Stimulated activated CD8-positive, alpha-beta memory T cell treated with anti-CD3 and anti-CD28 coated beads, Interleukin-7, amount 100 ng/mL, for 1 hour (primary cell): Measurements from ENCODE around the gene CABP1.

Experiments used
- DNase-seq, 2 donors: peaks; one replicate each; pipeline ENCODE4 v3.0.0-alpha.2; 2020; ENCODE audit warnings: low read depth in 2 of 2

The CABP1 gene

DNA sequence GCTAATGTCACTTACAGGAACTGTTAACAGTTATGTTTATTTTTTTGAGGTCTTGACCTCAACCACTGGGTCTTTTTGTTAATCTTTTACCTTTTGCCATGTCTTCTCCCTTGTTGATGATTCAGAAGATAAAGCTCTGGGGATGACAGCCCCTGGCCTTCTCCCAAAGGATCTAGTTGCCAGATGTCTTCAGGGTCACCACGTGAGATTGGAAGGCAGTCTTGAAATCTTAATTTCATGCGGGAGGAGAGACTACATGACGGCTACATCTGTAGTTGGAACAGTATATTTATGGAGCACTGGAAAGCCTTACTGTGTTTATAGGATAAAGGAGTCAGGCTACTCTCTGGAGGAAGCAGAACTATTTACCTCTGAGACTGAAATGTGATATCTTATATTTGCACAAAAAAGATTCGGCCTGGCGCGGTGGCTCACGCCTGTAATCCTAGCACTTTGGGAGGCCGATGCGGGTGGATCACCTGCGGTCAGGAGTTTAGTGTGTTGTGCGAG, 52.2 kb downstream of the CABP1 start:
- no peak for DNase-seq

DNA sequence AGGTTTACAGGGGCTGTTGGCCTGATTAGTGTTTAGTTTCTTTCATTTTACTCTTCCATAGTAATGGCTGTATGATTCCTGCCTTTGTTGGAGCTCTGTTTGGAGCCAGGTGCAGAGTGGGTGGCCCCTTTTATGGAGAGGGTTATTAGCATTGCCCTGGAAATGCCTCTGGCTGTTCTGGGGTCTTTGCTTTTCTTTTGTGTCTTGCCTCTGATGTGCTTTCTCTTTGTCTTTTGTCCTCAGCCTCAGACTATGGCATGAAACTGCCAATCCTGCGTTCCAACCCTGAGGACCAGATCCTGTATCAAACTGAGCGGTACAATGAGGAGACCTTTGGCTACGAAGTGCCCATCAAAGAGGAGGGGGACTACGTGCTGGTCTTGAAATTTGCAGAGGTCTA, 53.4 kb downstream of the CABP1 start:
- DNase-seq = no peak

DNA sequence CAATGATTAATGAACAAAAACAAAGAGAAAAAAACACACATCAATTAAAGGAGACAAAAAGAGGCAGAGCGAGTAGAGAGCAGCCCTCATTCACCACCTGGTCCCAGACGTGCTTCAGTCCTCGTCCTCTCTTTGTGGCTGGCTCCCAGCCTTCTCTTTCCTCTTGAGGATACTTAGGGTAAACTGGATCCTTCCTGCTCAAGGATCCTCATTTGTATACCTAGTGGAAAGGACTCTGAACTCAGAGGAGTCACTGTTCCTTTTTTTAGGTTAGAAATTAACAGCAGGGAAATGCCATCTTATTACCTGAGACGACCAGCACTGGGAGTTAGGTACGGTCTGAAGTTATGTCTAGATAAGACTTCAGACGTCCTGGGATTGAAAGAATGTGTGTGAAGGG, 56.2 kb downstream of the CABP1 start:
- DNase-seq = no peak

DNA sequence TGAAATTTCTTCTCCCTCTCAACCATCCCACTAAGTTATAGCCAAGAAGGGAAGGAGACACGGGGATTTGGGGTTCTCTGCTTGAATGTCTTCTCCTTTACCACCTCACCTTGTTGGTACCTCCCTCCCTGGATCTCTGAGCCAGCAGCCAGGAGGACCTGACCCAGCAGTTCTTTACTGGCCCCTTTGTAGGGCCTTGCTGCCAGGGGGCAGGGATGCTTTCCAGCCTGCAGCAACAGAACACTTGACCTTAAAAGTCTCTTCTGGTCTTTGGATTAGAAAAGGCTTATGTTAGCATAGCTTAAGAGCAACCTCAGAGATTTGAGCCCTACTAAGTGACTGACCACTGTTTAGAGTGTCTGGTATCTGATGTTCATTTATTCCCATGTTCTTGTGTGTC, 56.9 kb downstream of the CABP1 start:
- DNase-seq = no peak

DNA sequence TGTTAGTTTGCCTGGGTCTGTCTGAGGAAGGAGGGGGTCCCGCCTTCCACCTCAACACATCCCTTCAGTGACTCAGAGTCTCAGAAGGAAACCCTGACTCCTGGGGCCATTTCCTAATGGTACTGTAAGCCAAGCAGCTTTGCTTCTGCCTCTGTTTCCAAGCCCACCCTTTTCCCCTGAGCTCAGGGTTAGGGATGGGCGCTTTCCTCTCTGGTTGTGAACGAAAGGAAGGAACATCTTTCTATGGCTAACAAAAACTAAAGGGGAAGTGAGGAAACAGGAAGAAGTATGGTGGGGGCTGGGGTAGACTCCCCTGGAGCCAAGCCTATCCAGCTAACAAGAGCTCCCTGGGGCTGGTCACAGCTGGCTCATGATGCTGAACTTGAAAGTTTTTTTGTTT, 58.2 kb downstream of the CABP1 start:
- DNase-seq = no peak

DNA sequence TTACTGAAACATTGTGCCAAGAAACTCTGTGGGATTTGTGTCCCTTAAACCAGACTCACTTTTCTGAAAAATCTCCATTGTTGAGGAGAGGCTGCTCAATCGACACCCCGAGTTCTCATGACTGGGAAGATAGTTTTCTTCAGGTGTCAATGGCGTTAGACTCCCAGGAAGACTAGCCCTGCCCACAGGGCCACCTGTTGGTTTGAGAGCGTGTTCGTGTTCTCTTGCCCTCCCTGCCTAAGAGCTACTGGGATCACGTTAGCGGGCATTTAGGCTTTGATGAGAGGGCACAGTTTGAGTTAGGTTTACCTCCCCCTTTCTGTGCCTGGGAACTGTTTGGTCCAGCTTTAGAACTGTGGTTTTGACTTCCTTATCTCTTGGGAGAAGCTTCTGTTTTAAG, 59.1 kb downstream of the CABP1 start:
- no peak for DNase-seq

DNA sequence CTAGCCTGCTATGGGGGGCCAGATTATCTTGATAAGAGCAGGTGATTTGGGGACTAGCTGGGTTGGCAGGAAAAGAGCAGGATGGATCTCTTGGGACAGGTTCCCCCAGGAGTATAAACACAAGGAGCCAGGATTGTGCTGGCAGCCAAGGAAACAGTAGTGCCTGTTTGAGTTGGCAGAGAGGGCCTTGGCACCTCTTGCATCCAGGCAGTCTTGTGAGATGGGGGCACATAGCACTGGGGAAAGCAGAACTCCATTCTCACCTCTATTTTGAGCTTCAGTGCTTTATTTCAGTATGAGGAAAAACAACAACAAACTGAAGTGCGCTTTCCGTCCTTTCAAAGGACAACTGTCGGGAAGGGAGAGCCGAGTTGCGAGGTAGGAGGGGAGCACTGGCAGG, 60.5 kb downstream of the CABP1 start:
- DNase-seq = no peak

DNA sequence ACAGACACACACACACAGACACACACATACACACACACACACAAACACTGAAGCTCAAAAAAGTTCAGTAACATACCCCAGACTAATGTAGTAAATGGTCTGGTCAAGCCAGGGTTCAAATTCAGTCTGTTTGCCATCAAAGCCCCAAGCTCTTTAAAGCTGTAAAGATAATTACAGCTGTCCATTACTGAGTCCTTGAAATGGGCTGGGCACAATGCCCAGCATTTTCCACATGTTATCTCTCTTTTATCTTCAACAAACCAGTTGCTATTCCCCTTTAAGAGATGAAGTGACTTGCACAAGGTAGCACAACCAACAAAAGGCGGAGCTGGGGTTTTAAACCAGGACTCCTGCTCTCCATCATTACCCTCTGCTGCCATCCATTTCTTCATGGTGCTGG, 62.2 kb downstream of the CABP1 start:
- no peak for DNase-seq

DNA sequence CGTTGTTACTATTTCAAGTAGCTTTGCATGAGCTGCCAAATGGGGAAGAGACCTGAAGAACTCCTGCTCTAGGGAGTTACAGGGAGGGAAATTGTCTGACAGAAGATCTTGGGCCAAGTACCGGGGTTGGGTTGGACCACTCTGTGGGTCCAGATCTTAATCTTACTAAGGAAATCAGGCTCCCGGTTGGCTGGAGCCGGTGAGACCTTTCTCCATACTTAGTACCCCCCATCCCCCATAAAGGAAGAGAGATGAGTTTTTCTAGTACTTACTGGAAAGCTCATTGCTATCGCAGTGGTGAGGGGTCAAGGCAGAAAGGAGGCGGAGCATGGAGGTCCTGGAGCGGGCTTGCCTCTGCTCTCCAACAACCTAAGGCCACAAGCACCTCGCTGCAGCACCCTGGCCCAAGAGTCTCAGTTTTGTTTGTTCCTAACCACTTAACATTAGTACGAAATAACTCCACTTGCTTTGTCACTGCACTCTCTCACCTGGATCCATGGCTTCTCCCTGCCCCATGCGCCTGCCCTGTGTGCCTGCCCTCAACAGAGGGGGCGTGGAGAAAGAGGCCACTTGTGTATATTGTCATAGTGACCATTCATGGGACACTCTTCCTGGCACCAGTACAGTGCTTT, 63.0 kb downstream of the CABP1 start:
- DNase-seq = no peak

DNA sequence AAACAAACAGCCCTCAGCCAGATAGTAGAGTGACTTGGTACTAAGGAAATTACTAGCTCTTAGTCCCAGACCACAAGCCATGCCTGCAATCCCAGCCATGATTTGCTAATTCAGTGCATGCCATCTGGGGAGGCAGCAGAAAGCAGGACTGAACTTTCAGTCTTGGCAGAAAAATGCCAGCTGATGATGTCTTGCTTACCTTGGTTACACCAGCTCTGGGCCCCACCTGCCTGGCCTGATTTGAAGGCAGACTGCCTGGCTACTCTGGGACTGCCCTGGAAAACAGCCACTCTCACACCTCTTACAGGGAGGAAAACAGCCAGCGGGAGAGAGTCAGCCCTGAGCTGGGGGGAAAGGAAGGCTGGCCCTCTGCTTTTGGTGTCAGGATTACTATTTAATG, 65.2 kb downstream of the CABP1 start:
- DNase-seq = no peak

DNA sequence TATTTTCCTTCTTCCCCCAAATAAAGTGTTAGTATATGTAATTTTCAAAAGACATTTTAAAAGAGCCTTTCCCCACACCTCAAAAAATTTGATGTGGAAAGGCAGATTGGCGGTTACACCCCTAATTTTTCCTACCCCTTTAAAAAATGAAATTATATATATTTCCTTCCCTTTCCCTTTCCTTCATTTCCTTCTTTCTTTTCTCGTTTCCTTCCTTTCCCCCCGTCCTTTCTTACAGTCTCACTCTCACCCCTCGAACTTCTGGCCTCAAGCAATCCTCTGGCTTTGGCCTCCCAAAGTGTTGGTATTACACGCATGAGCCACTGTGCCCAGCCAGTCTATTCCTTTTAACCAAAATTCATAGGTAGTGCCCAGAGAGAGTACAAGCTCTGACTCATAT, 65.6 kb downstream of the CABP1 start:
- no peak for DNase-seq

DNA sequence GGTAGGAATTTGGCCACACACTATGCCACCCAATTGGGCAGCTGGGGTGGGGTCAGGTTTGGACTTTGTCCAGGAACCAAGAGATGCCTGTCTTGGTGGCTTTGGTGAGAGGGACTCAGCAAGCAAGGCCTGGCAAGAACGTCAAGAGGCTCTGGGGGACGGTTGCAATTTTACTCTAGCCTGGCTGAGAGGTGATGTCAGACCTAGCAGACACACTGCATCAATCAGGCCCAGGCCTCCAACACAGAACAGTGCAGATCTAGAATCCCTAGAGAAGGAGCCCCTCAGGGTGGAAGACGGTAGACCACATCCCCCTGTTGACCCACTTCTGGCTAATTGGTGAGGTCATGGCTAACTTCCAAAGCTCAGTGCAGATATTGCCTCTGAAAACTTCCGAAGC, 68.2 kb downstream of the CABP1 start:
- DNase-seq = no peak

DNA sequence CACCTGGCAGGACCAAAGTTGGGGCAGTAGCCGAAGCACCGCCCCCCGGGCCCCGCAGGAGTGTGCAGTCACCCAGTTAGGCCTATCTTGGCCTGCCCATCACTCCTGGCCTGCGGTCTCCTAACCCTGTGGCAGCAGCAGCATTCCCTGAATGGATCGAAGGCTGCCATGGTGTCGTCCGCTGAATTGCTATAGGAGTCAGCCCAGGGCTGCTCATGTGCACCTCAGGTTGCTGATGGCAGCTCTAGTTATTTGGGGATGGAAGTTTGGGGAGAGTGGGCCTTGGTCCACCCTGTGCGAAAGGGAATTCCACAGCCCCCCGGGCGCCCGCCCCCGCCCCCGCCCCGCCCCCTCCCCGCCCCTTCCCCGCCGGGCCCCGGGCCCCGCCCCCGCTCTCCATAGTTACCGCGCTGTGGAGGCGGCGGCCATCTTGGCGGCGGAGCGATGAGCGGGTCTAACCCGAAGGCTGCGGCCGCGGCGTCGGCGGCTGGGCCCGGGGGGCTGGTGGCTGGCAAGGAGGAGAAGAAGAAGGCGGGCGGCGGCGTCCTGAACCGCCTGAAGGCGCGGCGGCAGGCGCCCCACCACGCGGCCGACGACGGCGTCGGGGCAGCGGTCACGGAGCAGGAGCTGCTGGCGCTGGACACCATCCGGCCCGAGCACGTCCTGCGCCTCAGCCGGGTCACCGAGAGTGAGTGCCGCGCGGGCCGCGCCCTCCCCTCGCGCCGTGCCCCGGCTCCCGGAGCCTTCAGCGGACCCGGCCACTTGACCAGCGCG, 69.8 kb downstream of the CABP1 start, which contains the start of gene UNC119B:
UNC119B (plus strand) TSS at position 428 of the 774 bp plus-strand sequence; CDS start at position 445, 17 bp downstream.
- peak; percentile 47 to 59 for DNase-seq

DNA sequence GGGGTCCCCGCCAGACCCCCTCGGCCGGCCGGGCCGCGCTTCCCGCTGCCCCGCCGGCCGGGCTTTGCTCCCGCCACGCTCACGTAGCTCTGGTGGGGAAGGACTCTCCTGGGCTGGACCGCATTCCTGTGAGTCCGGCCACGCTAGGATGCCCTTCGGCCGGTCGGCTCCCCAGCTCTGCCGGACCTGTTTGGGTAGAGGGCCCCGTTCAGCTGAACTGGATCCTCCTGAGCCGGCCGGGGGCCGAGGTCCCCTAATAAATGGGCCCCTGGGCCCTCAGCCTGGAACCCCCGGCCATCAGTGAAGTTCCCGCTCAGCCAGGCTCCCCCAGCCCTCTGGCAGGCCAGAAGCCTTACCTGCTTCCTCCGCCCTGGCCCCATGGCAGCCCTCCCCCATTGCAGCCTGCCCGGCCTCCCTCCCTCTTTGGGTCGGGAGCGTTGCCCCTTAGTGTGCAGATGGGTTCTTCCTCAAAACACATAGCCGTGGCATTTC, 70.4 kb downstream of the CABP1 start:
- DNase-seq = no peak

DNA sequence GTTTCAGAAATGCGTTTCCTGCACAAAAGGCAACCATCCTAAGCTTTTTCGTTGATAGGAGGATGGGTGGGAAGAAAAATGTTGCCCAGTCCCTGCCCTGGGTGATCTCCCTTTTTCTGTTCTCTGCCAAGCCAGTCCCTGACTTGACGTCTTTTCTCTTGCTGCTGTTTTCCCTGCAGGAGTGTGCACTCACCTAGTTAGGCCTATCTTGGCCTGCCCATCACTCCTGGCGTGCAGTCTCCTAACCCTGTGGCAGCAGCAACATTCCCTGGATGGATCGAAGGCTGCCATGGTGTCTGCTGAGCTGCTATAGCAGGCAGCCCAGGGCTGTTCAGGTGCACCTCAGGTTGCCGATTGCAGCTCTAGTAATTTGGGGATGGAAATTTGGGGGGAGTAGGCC, 71.0 kb downstream of the CABP1 start:
- no peak for DNase-seq

DNA sequence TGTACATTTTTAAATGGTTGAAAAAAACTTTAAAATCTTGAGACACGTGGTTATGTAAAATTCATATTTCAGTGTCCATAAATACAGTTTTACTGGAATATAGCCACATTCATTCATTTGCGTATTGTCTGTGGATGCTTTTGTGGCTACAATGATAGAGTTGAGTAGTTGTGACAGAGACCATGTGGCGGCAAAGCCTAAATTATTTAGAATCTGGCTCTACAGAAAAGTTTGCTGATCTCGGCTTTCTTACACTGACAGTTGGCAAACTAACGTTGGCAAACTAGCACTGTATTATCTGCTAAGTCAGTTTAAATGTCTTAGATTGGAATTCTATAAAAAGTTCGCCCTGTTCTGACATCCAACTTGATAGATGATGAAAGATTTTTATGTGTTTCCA, 72.2 kb downstream of the CABP1 start:
- no peak for DNase-seq

DNA sequence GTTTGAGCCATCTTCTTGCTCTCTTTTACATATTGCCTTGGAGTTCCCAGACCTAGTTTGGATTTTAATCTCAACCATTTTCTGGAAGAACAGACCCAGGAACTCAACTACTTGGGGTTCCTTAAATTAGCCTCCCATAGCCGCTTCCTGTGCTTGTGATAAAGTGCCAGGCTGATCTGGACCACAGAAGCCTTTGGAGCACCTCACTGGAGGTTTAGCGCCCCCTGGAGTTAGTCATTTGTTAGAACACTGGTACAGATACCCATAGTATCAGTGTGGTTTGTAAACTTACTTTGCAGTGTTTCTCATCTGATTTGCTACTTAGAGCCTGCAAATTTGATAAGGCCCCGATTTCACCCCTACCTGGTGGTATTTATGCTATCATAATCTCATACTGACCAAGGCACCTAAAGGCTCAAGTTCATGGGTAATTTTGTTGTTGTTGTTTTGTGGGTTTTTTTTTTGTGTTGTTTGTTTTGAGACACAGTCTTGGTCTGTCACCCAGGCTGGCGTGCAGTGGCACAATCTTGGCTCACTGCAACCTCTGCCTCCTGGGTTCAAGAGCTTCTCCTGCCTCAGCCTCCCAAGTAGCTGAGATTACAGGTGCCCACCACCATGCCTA, 73.5 kb downstream of the CABP1 start:
- peak; percentile 29 to 51 for DNase-seq
